HL-60 (cell line): ENCODE results near the gene KRT34.
"Not testable (repeated sequence)": the region's sequence is repeated elsewhere in the genome, so short reads cannot be mapped to it uniquely, and the experiment has no call there.

Source experiments
- CTCF ChIP-seq: IDR thresholded peaks from one replicate; pipeline ENCODE4 v1.5.1; 2011; ENCODE audit warnings: low read length, control low read depth, inconsistent platforms; ENCODE audit not compliant: insufficient read depth
- POLR2AphosphoS5 ChIP-seq: IDR thresholded peaks from 2 replicates; pipeline ENCODE4 v1.6.1; 2012; ENCODE audit warnings: low read depth

DNA sequence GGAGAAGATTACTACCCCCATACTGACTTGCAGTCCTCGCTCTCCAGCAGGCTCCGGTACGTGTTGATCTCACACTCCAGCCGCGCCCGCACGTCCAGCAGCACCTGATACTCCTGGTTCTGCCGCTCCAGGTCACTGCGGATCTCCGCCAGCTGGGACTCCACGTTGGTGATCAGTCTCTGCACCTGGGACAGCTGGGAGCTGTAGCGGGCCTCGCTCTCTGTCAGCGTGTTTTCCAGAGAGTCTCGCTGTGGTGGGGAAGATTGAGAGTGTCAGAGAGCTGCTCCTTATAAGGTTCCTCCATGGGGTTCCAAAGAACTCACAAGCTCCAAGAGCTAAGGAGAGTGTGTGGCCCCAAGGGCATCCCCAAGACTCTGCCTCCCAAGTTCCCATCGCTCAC, 35.7 kb downstream of the KRT34 start:
- not testable (repeated sequence) for TF ChIP-seq CTCF, POLR2AphosphoS5
